ENCODE measurements around the gene CMIP. TPM values are rescaled to one million over a fixed set of nuclear protein-coding genes. Genes with fewer than 3 reads are reported as not detected.

The CMIP gene
- polyA plus RNA-seq, 1 donor from 2014 or later, result 15.1 TPM

DNA sequence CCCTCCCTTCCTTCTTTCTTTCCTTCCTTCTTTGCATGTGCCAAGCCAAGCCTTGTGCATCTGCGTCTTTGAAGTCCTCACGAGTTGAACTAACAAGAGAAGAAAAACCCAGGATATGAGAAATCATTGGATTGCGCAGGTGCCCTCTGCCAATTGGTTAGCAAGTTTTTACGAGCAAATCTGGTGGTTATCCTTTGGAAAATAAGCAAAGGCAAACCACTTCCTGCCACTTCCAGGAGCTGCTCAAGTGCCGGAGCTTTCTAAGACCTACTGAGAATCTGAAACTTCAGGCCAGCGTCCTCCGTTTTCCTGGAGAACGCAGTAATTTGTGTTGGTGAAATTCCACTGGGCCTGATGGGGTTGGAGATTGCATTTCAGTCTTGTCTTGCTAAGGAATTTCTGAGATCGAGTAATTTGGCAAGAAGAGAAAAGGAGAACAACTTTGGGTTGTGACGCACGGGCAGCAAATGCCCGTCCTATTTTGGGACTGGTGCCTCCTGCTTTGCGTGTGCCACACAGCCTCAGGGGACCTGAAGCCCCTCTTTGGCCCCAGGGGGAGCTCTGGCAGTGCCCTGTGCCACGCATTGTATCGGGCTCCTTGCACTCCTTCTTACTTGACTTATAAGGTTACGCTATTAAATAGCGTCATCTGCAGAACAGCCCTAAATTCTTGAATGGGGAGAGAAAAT is 56.4 kb downstream of the CMIP start:
- H3K4me3 ChIP-seq (ENCODE audit: low read length), result no peak overlapping the region

DNA sequence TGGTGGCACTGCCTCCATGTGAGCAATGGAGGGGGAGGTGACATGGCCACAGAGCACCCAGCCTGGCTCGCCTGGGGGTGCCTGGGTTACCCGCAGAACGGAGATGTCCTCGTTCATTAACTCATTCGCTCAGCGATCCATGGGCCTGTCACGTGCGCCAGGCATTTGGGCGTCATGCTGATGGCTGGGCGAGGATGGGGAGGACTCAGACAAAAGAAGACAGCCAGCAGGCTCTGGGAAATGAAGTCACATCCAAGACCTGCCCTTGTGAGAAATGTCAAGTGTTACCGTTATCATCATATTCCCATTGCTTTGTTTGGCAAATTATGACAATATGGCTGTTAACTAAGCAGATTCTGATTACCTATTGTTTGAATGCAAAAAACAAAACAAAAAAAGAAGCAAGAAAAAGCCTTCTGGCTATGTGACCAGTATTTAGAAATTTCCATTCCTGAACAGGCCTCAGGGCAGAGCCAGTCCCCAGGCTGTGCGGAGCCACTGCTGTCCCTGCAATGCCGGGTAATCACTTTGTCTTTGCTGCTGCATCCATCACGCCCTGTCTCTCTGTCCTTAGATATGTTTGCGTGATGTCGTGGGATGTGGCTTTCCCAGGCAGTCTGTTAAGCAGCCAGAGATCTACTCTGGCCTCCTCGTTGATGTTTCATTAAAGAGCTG is 57.9 kb downstream of the CMIP start:
- Histone ChIP-seq H4K20me1 (ENCODE audit: insufficient read depth) (no peaks in the 10 kb centered on the region), H3K4me3 (ENCODE audit: low read length) (no peak overlapping the region), H3K9ac (ENCODE audit: low read length) (peak overlapping the region; percentile 14), H3K36me3 (ENCODE audit: insufficient read depth, low read length) (no peaks in the 10 kb centered on the region), H2AFZ (ENCODE audit: low read depth, low read length) (no peak overlapping the region), H3K27ac (ENCODE audit: low read length) (peak overlapping the region; percentile 70), H3F3A (ENCODE audit: insufficient read depth, low read length, poor library complexity, severe bottlenecking) (no peaks in the 10 kb centered on the region), H3K9me3 (ENCODE audit: low read length) (no peaks in the 10 kb centered on the region), H3K9me2 (ENCODE audit: insufficient read depth, low read length) (no peaks in the 10 kb centered on the region), H3K79me2 (replicated peaks; ENCODE audit: insufficient read depth, low read length) (peaks cover 33% of the 10 kb centered on the region), H3K27me3 (ENCODE audit: insufficient read depth, low read depth, low read length) (no peaks in the 10 kb centered on the region), H3K4me2 (ENCODE audit: low read length) (no peak overlapping the region)
- TF ChIP-seq SMC3 (conservative IDR thresholded peaks at IDR 0.05; ENCODE audit: poor library complexity) (no peak), POLR2AphosphoS5 (IDR thresholded peaks at IDR 0.05) (peak; percentile 4), TAF1 (IDR thresholded peaks at IDR 0.05; ENCODE audit: low read depth) (no peak), RAD21 (conservative IDR thresholded peaks at IDR 0.05) (peak; percentile 28)
- TF ChIP-seq, protein P1, sequence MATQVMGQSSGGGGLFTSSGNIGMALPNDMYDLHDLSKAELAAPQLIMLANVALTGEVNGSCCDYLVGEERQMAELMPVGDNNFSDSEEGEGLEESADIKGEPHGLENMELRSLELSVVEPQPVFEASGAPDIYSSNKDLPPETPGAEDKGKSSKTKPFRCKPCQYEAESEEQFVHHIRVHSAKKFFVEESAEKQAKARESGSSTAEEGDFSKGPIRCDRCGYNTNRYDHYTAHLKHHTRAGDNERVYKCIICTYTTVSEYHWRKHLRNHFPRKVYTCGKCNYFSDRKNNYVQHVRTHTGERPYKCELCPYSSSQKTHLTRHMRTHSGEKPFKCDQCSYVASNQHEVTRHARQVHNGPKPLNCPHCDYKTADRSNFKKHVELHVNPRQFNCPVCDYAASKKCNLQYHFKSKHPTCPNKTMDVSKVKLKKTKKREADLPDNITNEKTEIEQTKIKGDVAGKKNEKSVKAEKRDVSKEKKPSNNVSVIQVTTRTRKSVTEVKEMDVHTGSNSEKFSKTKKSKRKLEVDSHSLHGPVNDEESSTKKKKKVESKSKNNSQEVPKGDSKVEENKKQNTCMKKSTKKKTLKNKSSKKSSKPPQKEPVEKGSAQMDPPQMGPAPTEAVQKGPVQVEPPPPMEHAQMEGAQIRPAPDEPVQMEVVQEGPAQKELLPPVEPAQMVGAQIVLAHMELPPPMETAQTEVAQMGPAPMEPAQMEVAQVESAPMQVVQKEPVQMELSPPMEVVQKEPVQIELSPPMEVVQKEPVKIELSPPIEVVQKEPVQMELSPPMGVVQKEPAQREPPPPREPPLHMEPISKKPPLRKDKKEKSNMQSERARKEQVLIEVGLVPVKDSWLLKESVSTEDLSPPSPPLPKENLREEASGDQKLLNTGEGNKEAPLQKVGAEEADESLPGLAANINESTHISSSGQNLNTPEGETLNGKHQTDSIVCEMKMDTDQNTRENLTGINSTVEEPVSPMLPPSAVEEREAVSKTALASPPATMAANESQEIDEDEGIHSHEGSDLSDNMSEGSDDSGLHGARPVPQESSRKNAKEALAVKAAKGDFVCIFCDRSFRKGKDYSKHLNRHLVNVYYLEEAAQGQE (IDR thresholded peaks at IDR 0.05; ENCODE audit: borderline replicate concordance), result no peak

More for the DNA sequence above, 56.4 kb downstream of the CMIP start:
- H3K36me3 ChIP-seq (ENCODE audit: insufficient read depth, low read length), result no peaks in the 10 kb centered on the region
- no peak overlapping the region for H3K4me2 ChIP-seq (ENCODE audit: low read length)
- no peaks in the 10 kb centered on the region for H3F3A ChIP-seq (ENCODE audit: insufficient read depth, low read length, poor library complexity, severe bottlenecking)
- no peaks in the 10 kb centered on the region for H3K27me3 ChIP-seq (ENCODE audit: insufficient read depth, low read depth, low read length)
- H3K9ac ChIP-seq (ENCODE audit: low read length), result no peak overlapping the region
- H3K9me2 ChIP-seq (ENCODE audit: insufficient read depth, low read length), result no peaks in the 10 kb centered on the region
- no peak overlapping the region for H2AFZ ChIP-seq (ENCODE audit: low read depth, low read length)
- peaks cover under 1% of the 10 kb centered on the region for H4K20me1 ChIP-seq (ENCODE audit: insufficient read depth)
- no peak overlapping the region for H3K27ac ChIP-seq (ENCODE audit: low read length)
- H3K79me2 ChIP-seq (replicated peaks; ENCODE audit: insufficient read depth, low read length), result peaks cover 26% of the 10 kb centered on the region
- TF ChIP-seq RAD21 (conservative IDR thresholded peaks at IDR 0.05), result no peak
- TF ChIP-seq, protein P1 (IDR thresholded peaks at IDR 0.05; ENCODE audit: borderline replicate concordance), result no peak
- H3K9me3 ChIP-seq (ENCODE audit: low read length), result no peaks in the 10 kb centered on the region
